Cerebellar nuclear complex (tissue), 1 donor: ENCODE results near the gene LRP8.
A peak's percentile ranks its signal among the peaks of the same experiment; 100 is the strongest.

Experiments
- DNase-seq, 2 experiments: peaks; one replicate each; lab custom pipeline; 2025; lab: John Stamatoyannopoulos, UW

LRP8 gene

GRCh38 chr1:53304527-53304926, 23.3 kb downstream of the LRP8 start:
- DNase-seq: no peak

GRCh38 chr1:53303726-53304515, 23.9 kb downstream of the LRP8 start:
- peak; percentile 43 to 56 for DNase-seq

- DNase-seq: no peak
Measured at GRCh38 chr1:53303243-53303642, 24.6 kb downstream of the LRP8 start.

GRCh38 chr1:53299233-53299632, 28.6 kb downstream of the LRP8 start:
- DNase-seq: no peak

GRCh38 chr1:53298045-53298637, 29.7 kb downstream of the LRP8 start:
- DNase-seq: no peak

GRCh38 chr1:53297195-53297594, 30.7 kb downstream of the LRP8 start:
- no peak for DNase-seq

GRCh38 chr1:53296117-53296749, 31.6 kb downstream of the LRP8 start:
- DNase-seq: no peak

GRCh38 chr1:53295726-53296116, 32.1 kb downstream of the LRP8 start:
- no peak for DNase-seq

GRCh38 chr1:53295295-53295694, 32.6 kb downstream of the LRP8 start:
- DNase-seq: no peak

- no peak for DNase-seq
Measured at GRCh38 chr1:53294567-53294966, 33.3 kb downstream of the LRP8 start.

GRCh38 chr1:53294061-53294460, 33.8 kb downstream of the LRP8 start:
- DNase-seq: no peak

- DNase-seq: no peak
Measured at GRCh38 chr1:53293123-53293522, 34.7 kb downstream of the LRP8 start.

- DNase-seq: no peak
Measured at GRCh38 chr1:53292690-53293089, 35.2 kb downstream of the LRP8 start.

- no peak for DNase-seq
Measured at GRCh38 chr1:53291574-53291973, 36.3 kb downstream of the LRP8 start.

GRCh38 chr1:53288790-53289429, 39.0 kb downstream of the LRP8 start:
- DNase-seq: no peak

- DNase-seq: no peak
Measured at GRCh38 chr1:53288002-53288789, 39.7 kb downstream of the LRP8 start.

- DNase-seq: no peak
Measured at GRCh38 chr1:53286955-53287354, 40.9 kb downstream of the LRP8 start.

GRCh38 chr1:53285969-53286760, 41.7 kb downstream of the LRP8 start:
- no peak for DNase-seq

- DNase-seq: no peak
Measured at GRCh38 chr1:53285546-53285945, 42.3 kb downstream of the LRP8 start.

- DNase-seq: no peak
Measured at GRCh38 chr1:53284224-53285020, 43.4 kb downstream of the LRP8 start.
